GM23338 (cell line): Measurements from ENCODE around the gene CCDC69. TPM values are rescaled to one million over a fixed set of nuclear protein-coding genes. Genes with fewer than 3 reads are reported as not detected.

Source experiments
- ATAC-seq: fragments of 200-7000 bp; cut with Tn5 transposase; 3 replicates; pipeline ENCODE4 v1.9.1; 2020
- DNase-seq: peaks from one replicate; pipeline ENCODE4 v3.0.0-alpha.2; 2015; ENCODE audit warnings: low spot score
- H2AFZ ChIP-seq: fragments of 200-600 bp; sonication (generic); 2 replicates; pipeline ENCODE4 v1.8.0; 2016; ENCODE audit warnings: antibody characterized with exemption, mild to moderate bottlenecking, moderate library complexity
- H3F3A ChIP-seq: fragments of 200-600 bp; sonication (generic); replicated peaks from 2 replicates; pipeline ENCODE4 v1.8.0; 2017; ENCODE audit warnings: antibody characterized with exemption, mixed run types, low read depth
- H3K27ac ChIP-seq: fragments of 200-600 bp; sonication (generic); 2 replicates; pipeline ENCODE4 v1.6.1; 2016; ENCODE audit warnings: low read depth
- H3K27me3 ChIP-seq: fragments of 200-600 bp; sonication (generic); 2 replicates; pipeline ENCODE4 v1.8.0; 2016; ENCODE audit warnings: mild to moderate bottlenecking, mixed run types, moderate library complexity; ENCODE audit not compliant: insufficient read depth
- H3K36me3 ChIP-seq: fragments of 200-600 bp; sonication (generic); 2 replicates; pipeline ENCODE4 v1.8.0; 2016; ENCODE audit warnings: mild to moderate bottlenecking; ENCODE audit not compliant: insufficient read depth
- H3K4me1 ChIP-seq: fragments of 200-600 bp; sonication (generic); 2 replicates; pipeline ENCODE4 v1.8.0; 2016; ENCODE audit warnings: mild to moderate bottlenecking, moderate library complexity; ENCODE audit not compliant: insufficient read depth
- H3K4me2 ChIP-seq: fragments of 200-600 bp; sonication (generic); 2 replicates; pipeline ENCODE4 v1.7.1; 2017; ENCODE audit warnings: mixed run types
- H3K4me3 ChIP-seq: fragments of 200-600 bp; sonication (generic); 2 replicates; pipeline ENCODE4 v1.6.1; 2016; ENCODE audit warnings: mixed run types
- H3K79me2 ChIP-seq: fragments of 200-600 bp; sonication (generic); replicated peaks from 2 replicates; pipeline ENCODE4 v1.8.0; 2017; ENCODE audit warnings: mild to moderate bottlenecking; ENCODE audit not compliant: insufficient read depth
- H3K9me2 ChIP-seq: fragments of 200-600 bp; sonication (generic); 2 replicates; pipeline ENCODE4 v1.8.0; 2017; ENCODE audit not compliant: insufficient read depth
- H4K20me1 ChIP-seq: fragments of 200-600 bp; sonication (generic); replicated peaks from 2 replicates; pipeline ENCODE4 v1.8.0; 2017; ENCODE audit warnings: mild to moderate bottlenecking; ENCODE audit not compliant: insufficient read depth
- H3K27ac Mint-ChIP-seq: 2 replicates; pipeline ENCODE4 v1.8.0; 2020; ENCODE audit warnings: inconsistent platforms, mild to moderate bottlenecking, moderate library complexity, mixed read lengths
- H3K27me3 Mint-ChIP-seq: 3 replicates; pipeline ENCODE4 v1.8.0; 2022; ENCODE audit warnings: low read depth, mild to moderate bottlenecking, moderate library complexity, mixed read lengths, inconsistent platforms; ENCODE audit not compliant: insufficient read depth, poor library complexity
- H3K36me3 Mint-ChIP-seq: 3 replicates; pipeline ENCODE4 v1.8.0; 2021; ENCODE audit warnings: low read depth, mild to moderate bottlenecking, inconsistent platforms, moderate library complexity, mixed read lengths
- H3K4me1 Mint-ChIP-seq: 3 replicates; pipeline ENCODE4 v1.8.0; 2020; ENCODE audit warnings: mild to moderate bottlenecking, inconsistent platforms, mixed read lengths
- H3K4me3 Mint-ChIP-seq: 3 replicates; pipeline ENCODE4 v1.8.0; 2021; ENCODE audit warnings: moderate library complexity, mild to moderate bottlenecking, inconsistent platforms, mixed read lengths
- H3K9me3 Mint-ChIP-seq: 3 replicates; pipeline ENCODE4 v1.8.0; 2020; ENCODE audit warnings: moderate library complexity, mild to moderate bottlenecking, inconsistent platforms, mixed read lengths
- CREB1 ChIP-seq: fragments of 250-450 bp; sonication (Bioruptor Pico); IDR thresholded peaks from 2 replicates; pipeline ENCODE4 v1.5.0; 2020; ENCODE audit warnings: low read depth, mild to moderate bottlenecking, moderate library complexity
- CTCF ChIP-seq, 2 experiments: fragments of 200-600 bp in 1 of 2; sonication (generic) in 1 of 2; conservative IDR thresholded peaks; 2 replicates each; pipeline versions ENCODE4 v1.5.1 to v1.6.1; 2016 to 2017; ENCODE audit warnings: antibody characterized with exemption in 2 of 2, low read depth in 2 of 2, mild to moderate bottlenecking in 2 of 2, moderate library complexity in 1 of 2
- ETS1 ChIP-seq: IDR thresholded peaks from 2 replicates; pipeline ENCODE4 v1.6.1; 2016; ENCODE audit warnings: antibody characterized with exemption
- EZH2 ChIP-seq: fragments of 200-600 bp; sonication (generic); IDR thresholded peaks from one replicate; pipeline ENCODE4 v1.8.0; 2017; ENCODE audit warnings: antibody characterized with exemption, mild to moderate bottlenecking, low read depth; ENCODE audit not compliant: unreplicated experiment
- JUNB ChIP-seq: IDR thresholded peaks from one replicate; pipeline ENCODE4 v1.6.1; 2016; ENCODE audit warnings: antibody characterized with exemption; ENCODE audit not compliant: unreplicated experiment
- NANOG ChIP-seq: IDR thresholded peaks from 2 replicates; pipeline ENCODE4 v1.6.1; 2016; ENCODE audit warnings: antibody characterized with exemption, borderline replicate concordance
- POLR2AphosphoS5 ChIP-seq: IDR thresholded peaks from 2 replicates; pipeline ENCODE4 v1.6.1; 2016; ENCODE audit warnings: antibody characterized with exemption, low read depth
- ZNF331 ChIP-seq: fragments of 250-450 bp; sonication (Bioruptor Pico); IDR thresholded peaks from 2 replicates; pipeline ENCODE4 v1.5.0; 2020; ENCODE audit warnings: low read depth, mild to moderate bottlenecking, moderate library complexity
- ZNF462 ChIP-seq: fragments of 250-450 bp; sonication (Bioruptor Pico); IDR thresholded peaks from 2 replicates; pipeline ENCODE4 v1.5.0; 2020; ENCODE audit warnings: mild to moderate bottlenecking, moderate library complexity
- polyA plus RNA-seq: library from polyadenylated mRNA; unstranded; fragments of >200 nt; fragmentation: Nextera tagmentation; extraction: Ambion mirVana; gene quantifications from 2 replicates; pipeline ENCODE4 v1.2.1, GENCODE V29; 2016
- total RNA-seq: library from RNA; depleted of rRNA; stranded (reverse); fragments of >200 nt; shearing (Covaris generic); gene quantifications from 2 replicates; pipeline ENCODE4 v1.2.3, GENCODE V29; 2014
- TF ChIP-seq, protein P1 (sequence below): IDR thresholded peaks from one replicate; pipeline ENCODE4 v1.6.1; 2018; ENCODE audit warnings: antibody characterized with exemption; ENCODE audit not compliant: unreplicated experiment

Gene CCDC69
- total and polyA plus RNA-seq, 2 experiments from 2014 or later = 2.7 to 5.3 TPM

DNA sequence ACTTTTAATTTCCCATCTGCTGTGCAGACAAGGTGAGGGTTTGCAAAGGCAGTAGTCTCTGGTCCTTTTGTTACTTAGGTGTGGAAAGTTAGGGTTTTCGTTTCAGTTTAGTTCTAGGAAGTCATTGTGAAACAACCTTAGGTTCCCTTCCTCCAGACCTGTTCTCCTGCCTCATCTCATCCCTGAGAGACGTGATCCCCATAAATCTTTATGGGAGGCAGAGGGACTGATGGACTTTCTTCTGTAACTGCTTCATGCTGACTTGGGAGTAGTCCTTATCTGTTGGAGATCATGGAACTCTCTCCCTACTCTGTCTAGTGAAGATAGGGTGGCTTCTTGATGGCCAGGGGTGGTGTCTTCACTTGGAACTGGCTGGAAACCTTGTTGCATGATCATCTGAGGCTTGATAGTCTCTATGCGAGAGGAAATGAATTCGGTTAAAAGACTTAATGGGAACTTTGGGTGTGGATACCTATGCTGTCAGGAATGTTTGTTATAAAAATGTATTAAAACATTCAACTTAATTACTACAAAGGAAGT is 21.9 kb upstream of the CCDC69 start:
- H3K27ac Mint-ChIP-seq = no peak overlapping the region

More for the DNA sequence above, 21.9 kb upstream of the CCDC69 start:
- Mint-ChIP-seq H3K36me3 (no peaks in the 10 kb centered on the region), H3K27me3 (peaks cover 4% of the 10 kb centered on the region), H3K4me1 (peaks cover 20% of the 10 kb centered on the region), H3K4me3 (no peak overlapping the region), H3K9me3 (no peaks in the 10 kb centered on the region)
- no peak for ATAC-seq
- TF ChIP-seq, protein P1, sequence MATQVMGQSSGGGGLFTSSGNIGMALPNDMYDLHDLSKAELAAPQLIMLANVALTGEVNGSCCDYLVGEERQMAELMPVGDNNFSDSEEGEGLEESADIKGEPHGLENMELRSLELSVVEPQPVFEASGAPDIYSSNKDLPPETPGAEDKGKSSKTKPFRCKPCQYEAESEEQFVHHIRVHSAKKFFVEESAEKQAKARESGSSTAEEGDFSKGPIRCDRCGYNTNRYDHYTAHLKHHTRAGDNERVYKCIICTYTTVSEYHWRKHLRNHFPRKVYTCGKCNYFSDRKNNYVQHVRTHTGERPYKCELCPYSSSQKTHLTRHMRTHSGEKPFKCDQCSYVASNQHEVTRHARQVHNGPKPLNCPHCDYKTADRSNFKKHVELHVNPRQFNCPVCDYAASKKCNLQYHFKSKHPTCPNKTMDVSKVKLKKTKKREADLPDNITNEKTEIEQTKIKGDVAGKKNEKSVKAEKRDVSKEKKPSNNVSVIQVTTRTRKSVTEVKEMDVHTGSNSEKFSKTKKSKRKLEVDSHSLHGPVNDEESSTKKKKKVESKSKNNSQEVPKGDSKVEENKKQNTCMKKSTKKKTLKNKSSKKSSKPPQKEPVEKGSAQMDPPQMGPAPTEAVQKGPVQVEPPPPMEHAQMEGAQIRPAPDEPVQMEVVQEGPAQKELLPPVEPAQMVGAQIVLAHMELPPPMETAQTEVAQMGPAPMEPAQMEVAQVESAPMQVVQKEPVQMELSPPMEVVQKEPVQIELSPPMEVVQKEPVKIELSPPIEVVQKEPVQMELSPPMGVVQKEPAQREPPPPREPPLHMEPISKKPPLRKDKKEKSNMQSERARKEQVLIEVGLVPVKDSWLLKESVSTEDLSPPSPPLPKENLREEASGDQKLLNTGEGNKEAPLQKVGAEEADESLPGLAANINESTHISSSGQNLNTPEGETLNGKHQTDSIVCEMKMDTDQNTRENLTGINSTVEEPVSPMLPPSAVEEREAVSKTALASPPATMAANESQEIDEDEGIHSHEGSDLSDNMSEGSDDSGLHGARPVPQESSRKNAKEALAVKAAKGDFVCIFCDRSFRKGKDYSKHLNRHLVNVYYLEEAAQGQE = no peak
- no peak for TF ChIP-seq NANOG
- no peak for TF ChIP-seq CREB1 (CRISPR knock-in tag)
- TF ChIP-seq JUNB = no peak
- no peak for TF ChIP-seq ZNF331
- TF ChIP-seq ETS1 = no peak
- TF ChIP-seq ZNF462 = no peak
- no peak for TF ChIP-seq EZH2
- no peak for TF ChIP-seq POLR2AphosphoS5
- no peak for TF ChIP-seq CTCF (conservative IDR thresholded peaks at IDR 0.05; ENCODE audit: low read depth in 2 of 2)
- Histone ChIP-seq H3K4me1 (peaks cover 15% of the 10 kb centered on the region), H2AFZ (no peak overlapping the region), H3K36me3 (no peaks in the 10 kb centered on the region), H3K4me3 (no peak overlapping the region), H3K79me2 (no peaks in the 10 kb centered on the region), H3K27ac (no peak overlapping the region), H3K27me3 (no peaks in the 10 kb centered on the region), H3K9me2 (no peaks in the 10 kb centered on the region), H4K20me1 (no peaks in the 10 kb centered on the region), H3F3A (no peaks in the 10 kb centered on the region), H3K4me2 (no peak overlapping the region)
- DNase-seq = no peak
